Esophagus squamous epithelium (tissue), 5 donors: ENCODE measurements around the gene EXOC8. TPM values are rescaled to one million over a fixed set of nuclear protein-coding genes. Genes with fewer than 3 reads are reported as not detected.

Experiments used
- DNase-seq: peaks from one replicate; lab custom pipeline; 2025; lab: John Stamatoyannopoulos, UW
- H3K27ac ChIP-seq, 4 donors: fragments of 200-600 bp; sonication (generic); one replicate each; pipeline ENCODE4 v1.5.1; 2016 to 2019; ENCODE audit warnings: mild to moderate bottlenecking in 1 of 4
- H3K27me3 ChIP-seq, 4 donors: fragments of 200-600 bp; sonication (generic); 1 replicate in 3 of 4; 2 replicates in 1 of 4; pipeline versions ENCODE4 v1.5.1 to v1.6.0; 2017 to 2021; ENCODE audit warnings: antibody characterized with exemption in 1 of 4
- H3K36me3 ChIP-seq, 3 donors: fragments of 200-600 bp; sonication (generic); one replicate each; pipeline ENCODE4 v1.5.1; 2016 to 2019
- H3K4me1 ChIP-seq, 3 donors: fragments of 200-600 bp; sonication (generic); one replicate each; pipeline ENCODE4 v1.5.1; 2017 to 2019
- H3K4me3 ChIP-seq, 4 donors: fragments of 200-600 bp; sonication (generic); 1 replicate in 3 of 4; 2 replicates in 1 of 4; pipeline ENCODE4 v1.5.1; 2016 to 2019; ENCODE audit warnings: mild to moderate bottlenecking in 2 of 4, moderate library complexity in 1 of 4
- H3K9me3 ChIP-seq, 3 donors: fragments of 200-600 bp; sonication (generic); one replicate each; pipeline ENCODE4 v1.5.1; 2016 to 2019
- POLR2A ChIP-seq, 4 donors: fragments of 450-650 bp; IDR thresholded peaks; one replicate each; pipeline ENCODE4 v1.6.1; 2017; ENCODE audit warnings: antibody characterized with exemption in 4 of 4, mild to moderate bottlenecking in 4 of 4, moderate library complexity in 3 of 4
- WGBS, 2 donors: methylation state at CpG; one replicate each; pipeline ENCODE4 v1.1.5; 2018; 5-methylcytosine and 5-hydroxymethylcytosine counted together
- intact Hi-C: fragments of 100-400 bp; cut with DNase I; formaldehyde crosslinking; loops from one replicate; pipeline ENCODE4 v1.15.0; 2022
- total RNA-seq, 4 donors: library from RNA; depleted of rRNA; stranded (reverse); fragments of >200 nt; gene quantifications; one replicate each; pipeline ENCODE4 v1.1.0, GENCODE V29; 2016
- TF ChIP-seq, protein P1 (sequence below), 6 experiments: fragments of 450-650 bp in 4 of 6; fragments of 200-600 bp in 2 of 6; sonication (generic) in 2 of 6; IDR thresholded peaks; one replicate each; pipeline ENCODE4 v1.5.1; 2016 to 2019; ENCODE audit warnings: antibody characterized with exemption in 6 of 6, mild to moderate bottlenecking in 4 of 6, moderate library complexity in 4 of 6
- donor health status: DM: yes; HTN: yes; CAD: no.

The EXOC8 gene
- total RNA-seq, 4 donors from 2014 or later = 10.6 to 12.8 (median 11.7) TPM

DNA sequence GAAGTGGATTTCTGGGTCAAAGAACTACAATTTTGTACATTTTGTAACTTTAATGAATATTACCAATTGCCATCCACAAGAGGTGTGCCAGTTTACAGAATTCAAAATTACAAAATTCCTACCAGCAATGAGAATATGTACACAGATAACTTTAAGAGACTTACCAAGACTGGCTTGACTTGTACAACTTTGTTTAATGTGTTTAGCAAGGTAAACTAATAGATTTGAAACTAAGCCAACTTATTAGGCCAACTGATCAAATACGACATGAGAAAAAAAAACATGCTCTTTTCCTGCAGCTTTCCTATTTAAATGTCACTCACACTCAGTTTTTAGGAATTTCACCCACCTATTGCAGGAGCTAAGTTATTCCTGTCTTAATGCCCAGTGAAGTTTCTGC lies 11.4 kb downstream of the EXOC8 start:
- no peaks in the 10 kb centered on the region for H3K27me3 ChIP-seq

DNA sequence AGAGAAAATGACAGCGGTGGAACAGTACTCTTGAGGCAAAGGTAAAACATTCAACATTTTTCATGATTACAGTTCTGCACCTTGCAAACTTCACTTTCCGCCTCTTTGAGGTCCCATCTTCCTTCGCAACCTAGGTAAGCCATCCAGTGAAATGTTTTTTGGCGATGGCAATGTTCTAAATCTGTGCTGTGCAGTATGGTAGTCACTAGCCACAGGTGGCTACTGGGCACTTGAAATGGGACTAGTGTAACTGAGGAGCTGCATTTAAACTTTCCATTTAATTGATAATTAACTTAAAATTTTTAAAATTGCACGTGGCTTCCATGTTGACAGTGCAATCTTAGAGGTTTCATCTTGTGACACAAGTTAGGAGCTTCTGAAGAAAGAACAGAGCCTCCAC lies 13.0 kb downstream of the EXOC8 start:
- TF ChIP-seq, protein P1, sequence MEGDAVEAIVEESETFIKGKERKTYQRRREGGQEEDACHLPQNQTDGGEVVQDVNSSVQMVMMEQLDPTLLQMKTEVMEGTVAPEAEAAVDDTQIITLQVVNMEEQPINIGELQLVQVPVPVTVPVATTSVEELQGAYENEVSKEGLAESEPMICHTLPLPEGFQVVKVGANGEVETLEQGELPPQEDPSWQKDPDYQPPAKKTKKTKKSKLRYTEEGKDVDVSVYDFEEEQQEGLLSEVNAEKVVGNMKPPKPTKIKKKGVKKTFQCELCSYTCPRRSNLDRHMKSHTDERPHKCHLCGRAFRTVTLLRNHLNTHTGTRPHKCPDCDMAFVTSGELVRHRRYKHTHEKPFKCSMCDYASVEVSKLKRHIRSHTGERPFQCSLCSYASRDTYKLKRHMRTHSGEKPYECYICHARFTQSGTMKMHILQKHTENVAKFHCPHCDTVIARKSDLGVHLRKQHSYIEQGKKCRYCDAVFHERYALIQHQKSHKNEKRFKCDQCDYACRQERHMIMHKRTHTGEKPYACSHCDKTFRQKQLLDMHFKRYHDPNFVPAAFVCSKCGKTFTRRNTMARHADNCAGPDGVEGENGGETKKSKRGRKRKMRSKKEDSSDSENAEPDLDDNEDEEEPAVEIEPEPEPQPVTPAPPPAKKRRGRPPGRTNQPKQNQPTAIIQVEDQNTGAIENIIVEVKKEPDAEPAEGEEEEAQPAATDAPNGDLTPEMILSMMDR (IDR thresholded peaks at IDR 0.05) = no peak
- TF ChIP-seq POLR2A (IDR thresholded peaks at IDR 0.05) = no peak
- DNase-seq = no peak
- H3K4me1 ChIP-seq = no peaks in the 10 kb centered on the region
- no peaks in the 10 kb centered on the region for H3K27me3 ChIP-seq
- no peaks in the 10 kb centered on the region for H3K9me3 ChIP-seq
- H3K4me3 ChIP-seq = no peak overlapping the region
- intact Hi-C loops = no loop called here
- no peak overlapping the region for H3K27ac ChIP-seq
- no peaks in the 10 kb centered on the region for H3K36me3 ChIP-seq
- WGBS, 2 donors = 81 to 83% methylated on average over 5 of the region's 5 CpGs

More for the DNA sequence above, 11.4 kb downstream of the EXOC8 start:
- Histone ChIP-seq H3K27ac (no peak overlapping the region), H3K9me3 (no peaks in the 10 kb centered on the region), H3K4me1 (no peaks in the 10 kb centered on the region), H3K4me3 (no peak overlapping the region), H3K36me3 (peaks cover 0 to 5% (median 0%) of the 10 kb centered on the region in 3 donors)
- 45 to 50% methylated on average over 1 of the region's 1 CpG for WGBS, 2 donors
- TF ChIP-seq POLR2A (IDR thresholded peaks at IDR 0.05) = no peak
- TF ChIP-seq, protein P1 (IDR thresholded peaks at IDR 0.05) = no peak
- no peak for DNase-seq
- intact Hi-C loops = no loop called here

DNA sequence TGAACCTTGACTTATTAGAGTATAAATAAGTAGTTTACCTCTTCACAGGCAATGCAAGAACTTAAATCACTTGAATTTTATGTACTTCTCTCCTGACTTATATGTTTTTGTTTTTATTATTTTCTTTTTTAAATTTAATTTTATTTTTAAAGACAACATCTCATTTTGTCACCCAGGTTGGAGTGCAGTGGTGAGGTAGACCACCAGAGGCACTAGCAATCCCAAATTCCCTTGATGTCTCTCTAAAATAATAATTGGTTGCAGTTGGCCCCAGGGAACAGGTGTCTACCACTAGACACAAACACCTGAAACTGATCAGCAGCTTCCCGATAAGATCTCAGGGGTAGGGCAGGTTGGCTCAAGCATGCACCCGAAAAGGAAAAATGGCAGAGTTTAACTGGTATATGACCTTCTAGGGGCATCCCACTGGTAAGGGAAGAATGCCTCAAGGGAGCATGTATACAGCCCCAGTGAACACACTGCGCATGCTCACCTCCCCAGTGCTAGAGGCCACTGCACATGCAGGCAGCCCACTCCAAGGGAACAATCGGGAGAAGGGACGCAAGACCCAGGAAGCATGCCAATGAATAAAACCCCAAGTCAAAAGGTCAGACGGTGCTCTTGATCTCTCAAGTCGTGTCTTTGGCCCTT lies 14.6 kb downstream of the EXOC8 start:
- no peak overlapping the region for H3K27ac ChIP-seq
- intact Hi-C loops = no loop called here
- H3K4me3 ChIP-seq = no peak overlapping the region
- H3K4me1 ChIP-seq = no peaks in the 10 kb centered on the region
- TF ChIP-seq, protein P1 (IDR thresholded peaks at IDR 0.05) = no peak
- TF ChIP-seq POLR2A (IDR thresholded peaks at IDR 0.05) = no peak
- no peaks in the 10 kb centered on the region for H3K27me3 ChIP-seq
- no peak for DNase-seq
- 73 to 78% methylated on average over 6 of the region's 7 CpGs for whole genome bisulfite sequencing, 2 donors
- no peaks in the 10 kb centered on the region for H3K9me3 ChIP-seq
- no peaks in the 10 kb centered on the region for H3K36me3 ChIP-seq

DNA sequence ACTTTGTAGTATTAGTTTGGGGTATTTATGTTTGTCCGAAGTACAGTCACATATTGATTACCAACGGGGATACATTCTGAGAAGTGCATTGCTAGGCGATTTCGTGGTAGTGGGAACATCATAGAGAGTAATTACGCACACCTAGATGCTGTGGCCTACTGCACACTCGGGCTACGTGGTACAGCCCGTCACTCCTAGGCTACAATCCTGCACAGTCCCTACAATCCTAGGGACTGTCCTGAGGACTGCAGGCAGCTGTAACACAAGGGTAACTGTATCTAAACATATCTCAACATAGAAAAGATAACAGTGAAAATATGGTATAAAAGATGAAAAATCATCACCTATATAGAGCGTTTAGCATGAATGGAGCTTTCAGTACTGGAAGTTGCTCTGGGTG lies 18.6 kb downstream of the EXOC8 start:
- Histone ChIP-seq H3K36me3 (no peaks in the 10 kb centered on the region), H3K27ac (no peak overlapping the region), H3K9me3 (no peaks in the 10 kb centered on the region), H3K27me3 (no peaks in the 10 kb centered on the region), H3K4me3 (no peak overlapping the region), H3K4me1 (no peaks in the 10 kb centered on the region)
- intact Hi-C loops = loop anchor here (10.0 kb wide), 1 partner anchor 54 kb away; no protein-coding TSS in a partner anchor
- 92 to 95% methylated on average over 9 of the region's 9 CpGs for WGBS, 2 donors
- no peak for DNase-seq
- no peak for TF ChIP-seq POLR2A (IDR thresholded peaks at IDR 0.05)
- TF ChIP-seq, protein P1 (IDR thresholded peaks at IDR 0.05) = no peak

DNA sequence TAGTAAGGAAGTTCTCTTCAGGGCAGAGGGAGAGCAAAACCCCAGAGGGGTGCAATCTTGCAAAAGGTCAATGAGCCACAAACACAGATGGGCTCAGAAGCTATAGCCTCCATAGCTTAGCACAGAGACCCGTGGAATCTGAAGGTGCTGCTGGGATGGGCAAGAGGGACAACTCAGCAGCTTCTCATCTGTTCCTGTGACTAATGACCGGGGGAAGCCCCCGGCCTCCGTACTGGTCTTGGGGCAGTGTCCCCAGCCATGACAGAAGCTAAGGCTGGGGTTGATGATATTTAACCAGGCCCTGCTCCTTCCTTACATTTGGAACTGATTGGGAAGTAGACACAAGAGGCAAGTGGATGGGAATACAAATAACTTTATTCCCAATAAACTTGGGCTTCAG lies 19.1 kb downstream of the EXOC8 start:
- intact Hi-C loops = loop anchor here (10.0 kb wide), 1 partner anchor 54 kb away; no protein-coding TSS in a partner anchor
- TF ChIP-seq, protein P1 (IDR thresholded peaks at IDR 0.05) = no peak
- TF ChIP-seq POLR2A (IDR thresholded peaks at IDR 0.05) = no peak
- no peaks in the 10 kb centered on the region for H3K36me3 ChIP-seq
- WGBS, 2 donors = 96 to 100% methylated on average over 3 of the region's 4 CpGs
- no peaks in the 10 kb centered on the region for H3K27me3 ChIP-seq
- no peaks in the 10 kb centered on the region for H3K4me1 ChIP-seq
- no peak for DNase-seq
- no peaks in the 10 kb centered on the region for H3K9me3 ChIP-seq
- H3K4me3 ChIP-seq = no peak overlapping the region
- no peak overlapping the region for H3K27ac ChIP-seq
